ENCODE results near the gene MYEF2. TPM values are rescaled to one million over a fixed set of nuclear protein-coding genes. Genes with fewer than 3 reads are reported as not detected.

The MYEF2 gene, protein sequence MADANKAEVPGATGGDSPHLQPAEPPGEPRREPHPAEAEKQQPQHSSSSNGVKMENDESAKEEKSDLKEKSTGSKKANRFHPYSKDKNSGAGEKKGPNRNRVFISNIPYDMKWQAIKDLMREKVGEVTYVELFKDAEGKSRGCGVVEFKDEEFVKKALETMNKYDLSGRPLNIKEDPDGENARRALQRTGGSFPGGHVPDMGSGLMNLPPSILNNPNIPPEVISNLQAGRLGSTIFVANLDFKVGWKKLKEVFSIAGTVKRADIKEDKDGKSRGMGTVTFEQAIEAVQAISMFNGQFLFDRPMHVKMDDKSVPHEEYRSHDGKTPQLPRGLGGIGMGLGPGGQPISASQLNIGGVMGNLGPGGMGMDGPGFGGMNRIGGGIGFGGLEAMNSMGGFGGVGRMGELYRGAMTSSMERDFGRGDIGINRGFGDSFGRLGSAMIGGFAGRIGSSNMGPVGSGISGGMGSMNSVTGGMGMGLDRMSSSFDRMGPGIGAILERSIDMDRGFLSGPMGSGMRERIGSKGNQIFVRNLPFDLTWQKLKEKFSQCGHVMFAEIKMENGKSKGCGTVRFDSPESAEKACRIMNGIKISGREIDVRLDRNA
- total RNA-seq (2022) (27.6 and 28.4 TPM in 2 replicates), Bru-seq, nascent RNA (percentile 82 among the genes with signal in this experiment), BruChase-seq, experiment 1, labeled RNA remaining after a 6-hour chase (percentile 85 among the genes with signal in this experiment), BruChase-seq, experiment 2, labeled RNA remaining after a 2-hour chase (percentile 84 among the genes with signal in this experiment)
- long read RNA-seq, partial matches to known transcripts = 1 of 21 reads
- long read RNA-seq, other reads (novel, unspliced or antisense) = 19 of 21 reads

DNA sequence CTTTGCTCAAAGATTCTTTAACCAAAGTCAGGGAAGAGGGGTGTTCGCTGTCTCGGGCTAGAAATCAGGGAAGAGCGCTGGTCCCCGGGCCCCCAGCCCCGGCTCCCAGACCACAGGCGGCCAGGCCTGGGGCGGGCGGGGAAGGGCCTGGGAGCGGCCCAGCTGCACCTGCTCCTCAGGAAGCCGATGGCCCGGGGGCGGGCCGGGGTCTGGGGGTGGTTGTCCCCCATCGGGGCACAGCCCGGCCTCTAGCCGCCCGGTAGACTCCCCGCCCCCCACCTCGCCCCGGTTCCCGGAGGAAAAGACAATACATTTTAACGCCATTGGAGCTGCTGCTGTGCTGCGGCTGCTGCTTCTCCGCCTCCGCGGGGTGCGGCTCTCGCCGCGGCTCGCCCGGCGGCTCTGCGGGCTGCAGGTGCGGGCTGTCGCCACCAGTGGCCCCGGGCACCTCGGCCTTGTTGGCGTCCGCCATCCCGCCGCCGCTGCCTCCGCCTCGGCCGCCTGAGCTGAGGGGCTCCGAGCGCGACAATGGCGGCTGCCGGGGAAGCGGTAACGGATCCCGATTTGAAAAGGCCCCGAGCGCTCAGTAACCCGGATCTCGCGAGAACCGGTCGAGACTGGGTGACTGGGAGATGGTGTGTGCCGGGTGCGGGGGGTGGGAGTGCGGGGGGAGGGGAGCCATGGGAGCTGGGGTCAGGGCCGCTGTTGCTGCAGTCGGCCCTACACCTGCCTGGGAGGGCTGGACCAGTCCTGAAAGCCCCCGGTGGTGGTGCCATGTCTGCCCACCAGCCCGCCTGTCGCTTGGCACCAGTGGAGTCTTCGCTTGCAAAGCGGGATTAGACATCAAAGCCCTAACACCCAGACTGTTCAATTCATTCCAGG is at the start of gene MYEF2:
MYEF2 (minus strand) TSS at position 530 of the 882 bp plus-strand sequence; CDS start at position 472, 58 bp downstream.
- H3K36me3 Mint-ChIP-seq (ENCODE audit: insufficient read depth, unreplicated experiment) = no peaks in the 10 kb centered on the region
- intact Hi-C loops (cut with micrococcal nuclease) = no loop called here
- POLR2A ChIA-PET = interaction anchor here (0.7 to 2.1 kb wide), 4 partner anchors 10 to 461 kb away, joined by 3 to 7 read pairs (median 3); partner anchors contain the start of gene SEMA6D

DNA sequence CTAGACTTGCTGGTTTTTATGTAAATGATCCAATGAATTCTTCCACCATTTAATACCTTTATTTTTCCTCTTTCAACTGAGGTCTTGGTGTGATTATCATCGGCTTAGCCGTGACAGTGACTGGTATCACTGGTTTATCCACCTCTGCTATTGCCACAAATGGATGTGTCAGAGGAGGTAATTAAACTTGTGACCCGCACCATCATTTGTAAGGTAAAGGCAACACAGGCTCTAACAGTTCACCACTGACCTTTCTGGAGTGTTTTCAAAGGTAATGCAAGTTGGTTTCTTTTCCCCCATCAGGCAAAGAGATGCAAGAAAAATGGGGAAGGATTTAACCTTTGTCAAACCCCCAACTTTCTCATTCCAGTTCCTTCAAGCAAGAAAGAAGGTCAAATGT is 47.7 kb upstream of the MYEF2 start:
- intact Hi-C loops (cut with micrococcal nuclease) = no loop called here
- ChIA-PET CTCF (no interaction called here), POLR2A (interaction anchor here (0.7 kb wide), 1 partner anchor 92 kb away, joined by 3 read pairs; no protein-coding TSS in a partner anchor)
- Mint-ChIP-seq H3K9me3 (ENCODE audit: unreplicated experiment) (no peaks in the 10 kb centered on the region), H3K4me3 (ENCODE audit: unreplicated experiment) (no peak overlapping the region), H3K4me1 (ENCODE audit: insufficient read depth, unreplicated experiment) (no peaks in the 10 kb centered on the region), H3K27ac (ENCODE audit: low read depth, unreplicated experiment) (no peak overlapping the region), H3K27me3 (ENCODE audit: insufficient read depth, unreplicated experiment) (no peaks in the 10 kb centered on the region), H3K36me3 (ENCODE audit: insufficient read depth, unreplicated experiment) (no peaks in the 10 kb centered on the region)
- BruUV-seq (replicated peaks) = no TSS peak
- DNase-seq (ENCODE audit: unreplicated experiment) = no peak
- TF ChIP-seq, protein P1, sequence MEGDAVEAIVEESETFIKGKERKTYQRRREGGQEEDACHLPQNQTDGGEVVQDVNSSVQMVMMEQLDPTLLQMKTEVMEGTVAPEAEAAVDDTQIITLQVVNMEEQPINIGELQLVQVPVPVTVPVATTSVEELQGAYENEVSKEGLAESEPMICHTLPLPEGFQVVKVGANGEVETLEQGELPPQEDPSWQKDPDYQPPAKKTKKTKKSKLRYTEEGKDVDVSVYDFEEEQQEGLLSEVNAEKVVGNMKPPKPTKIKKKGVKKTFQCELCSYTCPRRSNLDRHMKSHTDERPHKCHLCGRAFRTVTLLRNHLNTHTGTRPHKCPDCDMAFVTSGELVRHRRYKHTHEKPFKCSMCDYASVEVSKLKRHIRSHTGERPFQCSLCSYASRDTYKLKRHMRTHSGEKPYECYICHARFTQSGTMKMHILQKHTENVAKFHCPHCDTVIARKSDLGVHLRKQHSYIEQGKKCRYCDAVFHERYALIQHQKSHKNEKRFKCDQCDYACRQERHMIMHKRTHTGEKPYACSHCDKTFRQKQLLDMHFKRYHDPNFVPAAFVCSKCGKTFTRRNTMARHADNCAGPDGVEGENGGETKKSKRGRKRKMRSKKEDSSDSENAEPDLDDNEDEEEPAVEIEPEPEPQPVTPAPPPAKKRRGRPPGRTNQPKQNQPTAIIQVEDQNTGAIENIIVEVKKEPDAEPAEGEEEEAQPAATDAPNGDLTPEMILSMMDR (IDR thresholded peaks at IDR 0.05; ENCODE audit: unreplicated experiment) = no peak

More for the DNA sequence above, at the start of gene MYEF2:
- Mint-ChIP-seq H3K27ac (ENCODE audit: low read depth, unreplicated experiment) (no peak within 1 kb of the TSS), H3K27me3 (ENCODE audit: insufficient read depth, unreplicated experiment) (no peaks in the 10 kb centered on the region), H3K4me3 (ENCODE audit: unreplicated experiment) (peak within 1 kb of the TSS; percentile 85), H3K4me1 (ENCODE audit: insufficient read depth, unreplicated experiment) (peaks cover 7% of the 10 kb centered on the region), H3K9me3 (ENCODE audit: unreplicated experiment) (no peaks in the 10 kb centered on the region)
- no TSS peak for BruUV-seq (replicated peaks)
- TF ChIP-seq, protein P1 (IDR thresholded peaks at IDR 0.05; ENCODE audit: unreplicated experiment) = no peak
- DNase-seq (ENCODE audit: unreplicated experiment) = peak; percentile 43
- CTCF ChIA-PET = interaction anchor here (0.6 to 0.7 kb wide), 3 partner anchors 201 to 784 kb away, joined by 3 to 8 read pairs (median 3); no protein-coding TSS in a partner anchor

DNA sequence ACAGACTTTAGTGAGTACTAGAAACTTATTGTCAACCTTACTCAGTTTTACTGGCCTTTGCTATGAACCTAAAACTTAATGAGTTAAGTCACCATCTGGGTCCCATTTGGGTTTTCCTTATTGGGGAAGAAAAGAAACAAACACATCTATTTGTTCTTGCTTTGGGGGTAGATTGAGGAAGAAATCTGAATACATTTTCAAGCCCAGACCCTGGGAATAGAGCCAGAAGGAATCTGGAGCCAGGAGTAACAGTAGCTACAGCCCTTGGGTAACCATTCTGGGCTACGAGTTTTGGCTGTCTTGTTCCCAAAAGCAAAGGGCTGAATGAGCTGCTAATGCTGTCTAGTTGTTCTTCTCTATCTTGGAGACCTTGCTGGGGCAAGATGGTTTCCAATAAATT is 44.5 kb upstream of the MYEF2 start:
- BruUV-seq (replicated peaks) = no TSS peak
- Mint-ChIP-seq H3K4me3 (ENCODE audit: unreplicated experiment) (no peak overlapping the region), H3K9me3 (ENCODE audit: unreplicated experiment) (no peaks in the 10 kb centered on the region), H3K36me3 (ENCODE audit: insufficient read depth, unreplicated experiment) (no peaks in the 10 kb centered on the region), H3K27ac (ENCODE audit: low read depth, unreplicated experiment) (no peak overlapping the region), H3K4me1 (ENCODE audit: insufficient read depth, unreplicated experiment) (no peaks in the 10 kb centered on the region), H3K27me3 (ENCODE audit: insufficient read depth, unreplicated experiment) (peaks cover 10% of the 10 kb centered on the region)
- DNase-seq (ENCODE audit: unreplicated experiment) = no peak
- TF ChIP-seq, protein P1 (IDR thresholded peaks at IDR 0.05; ENCODE audit: unreplicated experiment) = no peak
- intact Hi-C loops (cut with micrococcal nuclease) = no loop called here
- CTCF ChIA-PET = no interaction called here
- POLR2A ChIA-PET = no interaction called here

Data from MCF 10A (cell line).